GM18907 (cell line): Measurements from ENCODE around the gene MIDN.
A peak's percentile ranks its signal among the peaks of the same experiment; 100 is the strongest.

ENCODE experiments used
- ATAC-seq: cut with Tn5 transposase; IDR thresholded peaks from one replicate; pipeline ENCODE4 v1.9.1; 2021; ENCODE audit warnings: mild to moderate bottlenecking, moderate library complexity; ENCODE audit not compliant: unreplicated experiment

MIDN gene

DNA sequence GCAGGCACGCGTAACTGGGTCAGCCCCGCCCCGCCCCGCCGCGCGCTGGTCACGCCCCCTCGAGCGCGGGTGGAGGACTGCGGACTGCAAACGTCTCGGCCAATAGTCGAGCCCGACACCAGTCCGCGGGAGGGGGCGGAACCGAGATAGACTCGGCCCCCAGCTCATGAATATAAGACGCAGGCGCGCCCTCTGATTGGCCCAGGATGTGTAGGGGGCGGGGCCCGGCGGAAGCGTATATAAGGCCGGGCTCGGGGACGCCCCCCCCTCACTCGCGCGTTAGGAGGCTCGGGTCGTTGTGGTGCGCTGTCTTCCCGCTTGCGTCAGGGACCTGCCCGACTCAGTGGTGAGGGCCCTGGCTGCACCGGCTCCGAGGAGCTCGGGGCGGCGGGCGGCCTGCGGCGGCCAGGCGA lies 20.7 kb downstream of the MIDN start, which contains the start of gene CIRBP:
Gene CIRBP, plus strand, starts transcription at position 268 of the 413 bp plus-strand sequence. CDS start 1,602 bp downstream, outside the sequence.
- peak; percentile 60 for ATAC-seq

DNA sequence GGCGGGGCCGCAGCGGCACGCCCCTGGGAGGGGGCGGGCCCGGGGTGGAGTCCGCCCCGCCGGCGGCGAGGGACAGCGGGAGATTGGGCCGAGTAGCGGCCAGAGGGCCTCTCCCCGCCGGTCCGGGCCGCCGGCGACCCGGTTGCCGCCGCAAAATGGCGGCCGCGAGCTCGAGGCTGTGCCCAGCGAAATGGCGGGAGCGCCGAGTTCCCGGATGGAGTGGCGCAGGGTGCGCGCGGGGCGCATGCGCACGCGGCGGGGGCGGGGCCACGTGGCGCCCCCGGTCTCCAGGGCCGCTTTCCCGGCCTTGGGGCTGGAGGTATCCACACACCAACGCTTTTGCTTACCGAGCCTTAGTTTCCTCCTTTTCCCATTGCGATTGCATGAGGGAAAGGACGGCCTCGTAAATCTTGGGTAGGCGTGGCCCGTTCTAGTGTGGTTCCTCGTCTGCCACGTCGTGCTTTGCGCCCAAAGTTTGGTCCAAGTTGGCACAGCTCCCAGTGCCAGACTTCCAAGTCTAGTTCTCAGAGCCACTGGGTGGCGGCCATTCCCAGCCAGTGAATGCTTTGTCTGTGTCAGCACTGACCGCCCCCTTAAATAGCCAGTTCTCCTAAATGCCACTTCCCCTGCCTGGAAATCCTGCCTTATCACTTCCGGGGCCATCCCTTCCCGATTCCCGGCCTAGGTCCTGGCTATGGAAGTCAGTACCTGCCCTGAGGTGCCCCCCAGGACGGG lies 21.3 kb downstream of the MIDN start:
- ATAC-seq: peak; percentile 26

DNA sequence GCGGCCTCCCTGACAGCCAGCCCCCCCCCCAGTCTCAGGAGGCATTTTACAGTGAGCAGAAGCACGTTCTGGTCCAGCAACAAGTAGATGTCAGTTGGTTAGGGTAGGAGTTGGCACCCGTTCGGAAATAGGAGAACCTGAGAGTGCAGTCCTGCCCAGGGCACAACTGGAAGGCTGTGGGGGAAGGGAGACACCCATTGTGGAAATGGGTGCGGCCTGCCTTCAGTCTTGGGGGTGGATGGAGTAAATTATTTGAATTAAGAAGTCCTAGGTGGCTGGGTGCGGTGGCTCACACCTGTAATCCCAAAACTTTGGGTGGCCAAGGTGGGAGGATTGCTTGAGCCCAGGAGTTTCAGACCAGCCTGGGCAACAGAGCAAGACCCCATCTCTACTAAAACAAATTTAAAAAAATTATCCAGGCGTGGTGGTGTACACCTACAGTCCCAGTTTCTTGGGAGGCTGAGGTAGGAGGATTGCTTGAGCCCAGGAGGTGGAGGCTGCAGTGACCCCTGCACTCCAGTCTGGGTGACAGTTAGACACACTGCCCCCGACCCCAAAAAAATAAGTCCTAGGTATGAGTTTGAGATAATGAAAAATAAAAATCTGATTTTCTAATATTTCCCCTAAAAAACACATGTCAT lies 21.9 kb downstream of the MIDN start:
- no peak for ATAC-seq

DNA sequence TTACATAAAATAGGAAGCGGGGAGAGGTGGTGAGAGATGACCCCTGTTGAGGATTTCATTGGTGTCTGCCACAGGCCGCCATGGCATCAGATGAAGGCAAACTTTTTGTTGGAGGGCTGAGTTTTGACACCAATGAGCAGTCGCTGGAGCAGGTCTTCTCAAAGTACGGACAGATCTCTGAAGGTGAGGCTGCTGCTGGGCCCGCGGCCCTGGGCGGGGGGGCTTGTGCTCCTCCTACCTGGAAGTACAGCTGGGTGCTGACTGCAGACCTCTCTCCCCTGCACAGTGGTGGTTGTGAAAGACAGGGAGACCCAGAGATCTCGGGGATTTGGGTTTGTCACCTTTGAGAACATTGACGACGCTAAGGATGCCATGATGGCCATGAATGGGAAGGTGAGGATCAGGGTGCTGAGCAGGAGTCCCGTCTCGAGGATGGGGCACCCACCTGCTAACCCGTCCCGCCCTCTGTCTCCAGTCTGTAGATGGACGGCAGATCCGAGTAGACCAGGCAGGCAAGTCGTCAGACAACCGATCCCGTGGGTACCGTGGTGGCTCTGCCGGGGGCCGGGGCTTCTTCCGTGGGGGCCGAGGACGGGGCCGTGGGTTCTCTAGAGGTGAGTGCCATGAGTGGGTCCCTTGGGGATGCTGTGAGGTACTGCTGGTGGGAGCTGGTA lies 22.6 kb downstream of the MIDN start:
- ATAC-seq: no peak

DNA sequence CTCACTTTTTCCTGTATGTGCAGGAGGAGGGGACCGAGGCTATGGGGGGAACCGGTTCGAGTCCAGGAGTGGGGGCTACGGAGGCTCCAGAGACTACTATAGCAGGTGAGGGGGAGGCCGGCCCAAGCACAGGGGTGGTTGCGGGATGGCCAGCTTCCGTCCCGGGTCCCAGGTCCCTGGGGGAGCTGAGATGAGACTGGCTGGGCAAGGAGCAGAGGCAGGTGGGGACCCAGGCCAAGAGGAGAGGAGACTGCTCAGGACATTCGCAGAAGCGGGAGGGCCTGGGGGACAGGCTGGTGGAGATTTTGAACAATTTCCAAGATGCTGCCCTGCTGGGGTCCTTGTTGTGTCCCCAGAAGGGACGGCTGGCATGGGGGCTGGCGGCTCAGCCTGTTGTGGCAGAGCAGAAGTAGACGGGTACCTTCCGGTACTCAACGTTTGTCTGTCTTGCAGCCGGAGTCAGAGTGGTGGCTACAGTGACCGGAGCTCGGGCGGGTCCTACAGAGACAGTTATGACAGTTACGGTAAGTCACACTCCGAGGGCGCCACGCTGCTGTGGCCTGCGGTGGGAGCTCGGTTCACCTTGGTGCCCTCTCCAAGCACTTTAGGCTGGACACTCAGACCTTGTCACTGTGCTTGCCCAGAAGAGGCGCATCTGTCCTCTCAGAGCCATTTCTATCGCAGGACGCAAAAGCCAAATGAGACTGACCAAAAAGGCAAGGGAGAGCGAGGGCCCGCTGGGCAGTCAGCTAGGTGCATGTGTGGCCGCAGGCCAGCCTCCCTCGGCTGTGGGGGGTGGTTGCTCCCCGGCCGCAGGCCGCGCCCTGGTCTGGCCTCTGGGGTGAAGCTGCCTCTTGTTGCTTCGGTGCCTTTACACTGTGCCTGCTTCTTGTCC lies 23.4 kb downstream of the MIDN start:
- ATAC-seq: no peak

DNA sequence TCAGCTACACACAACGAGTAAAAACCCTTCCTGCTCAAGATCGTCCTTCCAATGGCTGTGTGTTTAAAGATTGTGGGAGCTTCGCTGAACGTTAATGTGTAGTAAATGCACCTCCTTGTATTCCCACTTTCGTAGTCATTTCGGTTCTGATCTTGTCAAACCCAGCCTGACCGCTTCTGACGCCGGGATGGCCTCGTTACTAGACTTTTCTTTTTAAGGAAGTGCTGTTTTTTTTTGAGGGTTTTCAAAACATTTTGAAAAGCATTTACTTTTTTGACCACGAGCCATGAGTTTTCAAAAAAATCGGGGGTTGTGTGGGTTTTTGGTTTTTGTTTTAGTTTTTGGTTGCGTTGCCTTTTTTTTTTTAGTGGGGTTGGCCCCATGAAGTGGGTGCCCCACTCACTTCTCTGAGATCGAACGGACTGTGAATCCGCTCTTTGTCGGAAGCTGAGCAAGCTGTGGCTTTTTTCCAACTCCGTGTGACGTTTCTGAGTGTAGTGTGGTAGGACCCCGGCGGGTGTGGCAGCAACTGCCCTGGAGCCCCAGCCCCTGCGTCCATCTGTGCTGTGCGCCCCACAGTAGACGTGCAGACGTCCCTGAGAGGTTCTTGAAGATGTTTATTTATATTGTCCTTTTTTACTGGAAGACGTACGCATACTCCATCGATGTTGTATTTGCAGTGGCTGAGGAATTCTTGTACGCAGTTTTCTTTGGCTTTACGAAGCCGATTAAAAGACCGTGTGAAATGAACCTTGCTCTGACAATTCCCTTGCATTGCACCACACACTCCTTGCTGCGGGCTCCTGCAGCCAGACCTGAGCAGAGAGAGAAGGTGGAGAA lies 24.3 kb downstream of the MIDN start:
- ATAC-seq: no peak

DNA sequence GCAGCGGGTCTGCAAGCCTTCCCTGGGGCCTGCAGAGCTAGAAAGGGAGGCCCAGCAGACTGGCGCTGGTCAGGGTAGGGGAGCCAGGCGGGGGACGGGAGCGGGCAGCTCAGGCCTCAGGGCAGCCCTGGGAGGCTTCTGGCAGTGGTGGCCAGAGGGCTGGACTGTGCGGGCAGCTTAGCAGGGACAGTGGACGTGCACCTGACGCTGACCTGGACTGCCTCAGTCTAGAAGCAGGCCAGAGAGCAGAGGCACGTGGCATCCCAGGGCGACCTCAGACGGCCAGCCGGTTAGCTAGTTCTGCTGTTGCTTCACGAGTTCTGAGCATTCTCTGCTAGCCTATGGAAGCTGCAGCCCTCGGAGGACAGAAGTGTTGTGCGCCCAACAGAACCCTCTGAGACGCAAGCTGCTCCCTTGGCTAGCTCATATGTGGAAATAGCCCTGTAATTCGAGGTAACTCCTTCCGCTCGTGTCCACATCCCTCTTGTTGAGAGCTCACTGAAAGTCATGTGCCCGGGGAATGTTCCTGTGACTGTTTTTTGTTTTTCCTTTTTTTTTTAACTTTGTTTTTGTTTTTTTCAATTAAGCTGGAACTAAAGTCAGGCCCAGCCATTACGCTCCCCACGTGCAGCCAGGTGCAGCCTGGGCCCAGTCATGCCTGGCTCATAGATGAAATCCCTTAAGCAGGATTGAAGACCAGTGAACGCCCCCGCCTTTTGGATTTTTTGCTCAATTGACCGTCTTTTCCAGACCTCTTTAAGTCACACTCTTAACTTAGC lies 25.1 kb downstream of the MIDN start:
- ATAC-seq: no peak

DNA sequence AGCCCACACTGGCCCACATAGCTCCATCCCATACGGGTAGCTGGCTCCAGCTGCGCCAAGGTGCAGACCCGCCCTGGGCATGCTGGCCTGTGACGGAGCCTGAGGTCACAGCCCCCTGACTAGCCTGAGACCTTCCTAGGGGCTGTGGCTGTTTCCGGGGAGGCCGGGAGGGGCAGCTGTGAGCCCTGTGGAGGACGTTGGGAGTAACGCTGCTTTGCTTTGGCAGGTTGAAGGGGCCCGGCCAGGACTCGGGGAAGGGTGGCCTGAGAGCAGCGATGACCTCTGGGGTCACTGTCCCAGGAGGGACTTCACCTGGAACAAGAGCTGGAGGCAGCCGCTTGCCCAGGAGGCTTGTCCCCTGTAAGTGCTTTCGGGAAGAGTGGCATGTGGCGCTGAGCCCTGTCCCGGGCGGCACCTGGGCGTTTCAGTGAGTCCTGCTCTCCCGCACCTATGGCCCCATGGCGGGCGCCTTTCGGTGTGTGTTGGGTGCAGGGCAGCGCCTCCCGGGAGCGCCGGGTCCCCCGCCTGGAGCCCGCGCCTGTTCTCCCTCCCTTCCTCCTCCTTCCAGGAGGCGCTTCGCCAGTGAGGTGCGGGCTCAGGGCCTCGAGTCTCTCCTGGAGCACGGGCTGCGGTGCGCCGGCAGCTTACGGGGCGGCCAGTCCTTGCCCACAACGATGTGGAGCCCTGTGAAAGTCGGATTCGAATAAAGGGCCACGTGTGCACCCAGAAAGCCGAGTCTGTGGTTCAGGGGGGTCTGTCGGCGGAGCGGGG lies 25.9 kb downstream of the MIDN start:
- ATAC-seq: no peak

DNA sequence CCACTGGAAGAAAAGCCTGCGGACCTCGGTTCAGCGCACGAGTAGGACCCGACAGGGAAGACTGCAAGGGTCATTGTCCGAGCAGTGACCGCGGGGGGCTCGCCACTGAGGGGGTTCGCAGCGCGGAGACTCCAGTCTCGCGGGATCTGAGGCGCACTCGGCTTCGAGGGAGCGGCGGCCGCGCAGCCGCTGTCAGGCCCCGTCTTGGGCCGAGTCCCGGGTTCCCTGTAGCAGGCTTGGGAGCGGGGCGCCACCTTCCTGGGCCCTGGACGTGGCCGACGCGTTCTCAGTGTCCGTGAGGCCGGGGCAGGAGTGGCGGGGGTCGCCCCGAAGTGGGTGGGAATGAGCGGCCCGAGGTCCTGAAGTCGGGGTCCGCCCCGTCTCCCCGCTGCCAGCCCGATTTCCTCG lies 26.5 kb downstream of the MIDN start:
- no peak for ATAC-seq

DNA sequence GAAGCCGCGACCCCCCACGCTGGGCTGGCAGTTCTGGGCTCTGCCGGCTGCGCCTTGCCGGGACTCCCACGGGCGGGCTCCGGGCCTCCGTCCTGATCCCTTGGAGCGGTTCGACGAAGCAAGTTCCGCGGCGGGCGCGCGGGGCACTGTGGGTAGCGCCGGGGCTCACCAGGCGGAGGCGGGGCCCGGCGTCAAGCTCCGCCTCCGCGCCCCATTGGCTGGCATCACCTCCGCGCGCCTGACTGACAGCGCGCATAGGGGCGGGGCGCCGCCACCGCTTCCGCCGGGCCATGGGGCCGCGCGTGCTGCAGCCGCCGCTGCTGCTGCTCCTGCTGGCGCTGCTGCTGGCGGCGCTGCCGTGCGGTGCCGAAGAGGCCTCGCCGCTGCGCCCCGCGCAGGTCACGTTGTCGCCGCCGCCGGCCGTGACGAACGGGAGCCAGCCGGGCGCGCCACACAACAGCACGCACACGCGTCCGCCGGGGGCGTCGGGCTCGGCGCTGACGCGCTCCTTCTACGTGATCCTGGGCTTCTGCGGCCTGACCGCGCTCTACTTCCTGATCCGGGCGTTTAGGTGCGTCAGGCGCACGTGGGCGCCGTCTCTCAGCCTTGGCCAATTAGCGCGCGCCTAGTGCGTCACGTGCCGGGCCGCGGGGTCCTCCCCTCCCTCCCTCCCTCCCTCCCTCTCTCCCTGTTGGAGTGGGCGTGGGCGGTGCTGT lies 27.0 kb downstream of the MIDN start, which contains the start of gene FAM174C:
Gene FAM174C, plus strand, starts transcription at position 271 of the 716 bp plus-strand sequence. Its CDS starts 20 bp downstream, at position 291.
- ATAC-seq: peak; percentile 71

DNA sequence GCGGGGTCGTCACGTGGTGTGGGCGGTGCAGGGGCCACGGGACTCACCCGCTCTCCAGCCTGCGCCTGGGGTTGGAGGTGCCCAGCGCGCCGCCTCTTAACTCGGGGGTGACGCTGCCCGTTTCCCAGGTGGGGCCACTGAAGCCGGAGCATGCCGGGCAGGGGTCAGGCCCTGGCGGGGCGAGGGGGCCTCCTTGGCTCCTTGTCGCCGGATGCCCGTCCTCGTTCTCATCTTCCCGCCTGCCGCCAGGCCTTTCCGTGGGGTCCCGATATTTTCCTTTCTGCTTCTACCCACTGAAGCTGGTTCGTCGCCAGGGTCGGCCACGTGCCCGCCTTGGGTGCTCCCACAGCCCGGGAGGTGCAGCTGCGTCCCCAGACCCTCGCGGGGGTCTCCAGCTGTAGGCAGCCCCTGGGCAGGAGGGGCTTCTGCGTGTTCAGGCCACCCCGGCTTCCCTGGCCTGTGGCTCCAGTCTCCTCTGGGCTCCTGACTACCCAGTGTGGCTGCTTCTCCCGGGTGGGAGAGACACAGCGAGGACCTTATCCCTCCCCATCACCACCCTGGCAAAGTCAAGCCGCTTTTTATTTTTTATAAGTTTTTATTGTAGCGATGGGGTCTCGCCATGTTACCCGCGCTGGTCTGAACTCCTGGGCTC lies 27.7 kb downstream of the MIDN start:
- no peak for ATAC-seq

DNA sequence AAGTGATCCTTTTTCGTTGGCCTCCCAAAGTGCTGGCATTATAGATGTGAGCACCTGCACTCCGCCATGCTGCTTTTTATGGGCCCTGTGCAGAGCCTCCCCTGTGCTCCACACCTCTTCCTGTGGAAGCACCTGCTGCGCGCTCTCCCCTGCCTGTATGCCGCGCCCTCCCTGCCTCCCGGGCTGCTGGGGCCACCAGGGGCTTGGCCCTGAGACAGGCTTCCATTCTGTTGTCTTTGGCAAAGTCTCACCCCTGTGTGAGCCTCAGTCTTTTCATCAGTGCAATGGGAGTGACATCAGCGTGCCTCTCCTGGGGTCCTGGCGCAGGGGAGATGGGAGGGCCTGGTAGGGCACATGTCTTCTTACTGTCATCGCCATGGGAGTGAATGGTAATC lies 28.2 kb downstream of the MIDN start:
- no peak for ATAC-seq

DNA sequence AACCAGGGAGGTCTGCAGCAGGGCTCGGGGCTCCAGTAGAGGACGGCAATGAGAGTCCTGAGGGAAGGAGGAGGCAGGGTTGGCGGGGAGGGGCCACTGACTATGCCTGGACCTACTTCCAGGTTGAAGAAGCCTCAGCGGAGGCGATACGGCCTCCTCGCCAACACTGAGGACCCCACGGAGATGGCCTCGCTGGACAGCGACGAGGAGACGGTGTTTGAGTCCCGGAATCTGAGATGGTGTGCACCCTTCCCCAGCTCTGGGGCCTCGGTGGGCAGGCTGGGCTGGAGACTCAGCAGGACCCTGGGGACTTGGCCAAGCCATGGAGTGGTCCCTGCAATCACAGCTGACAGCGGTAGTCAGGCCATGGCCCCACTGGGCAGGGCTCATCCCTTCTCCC lies 28.7 kb downstream of the MIDN start:
- ATAC-seq: no peak

DNA sequence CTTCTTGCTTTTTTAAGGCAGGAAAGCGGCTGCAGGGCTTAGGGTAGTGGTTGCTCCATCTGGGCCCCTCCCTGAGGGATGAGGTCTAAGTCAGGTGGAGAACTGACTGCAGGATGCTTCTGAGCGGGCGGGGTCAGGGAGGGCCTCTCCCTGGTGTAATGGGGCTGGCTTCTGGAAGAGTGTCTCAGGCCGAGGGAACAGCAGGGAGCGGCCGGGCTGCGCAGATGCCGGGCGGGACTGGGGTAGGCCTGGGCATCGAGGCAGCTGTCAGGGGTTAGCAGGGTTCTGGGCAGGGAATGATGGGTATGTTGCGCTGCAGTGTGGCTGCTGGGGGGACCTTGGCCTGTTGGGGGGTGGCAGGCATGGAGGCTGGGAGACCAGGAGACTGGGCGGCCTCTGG lies 29.7 kb downstream of the MIDN start:
- no peak for ATAC-seq

DNA sequence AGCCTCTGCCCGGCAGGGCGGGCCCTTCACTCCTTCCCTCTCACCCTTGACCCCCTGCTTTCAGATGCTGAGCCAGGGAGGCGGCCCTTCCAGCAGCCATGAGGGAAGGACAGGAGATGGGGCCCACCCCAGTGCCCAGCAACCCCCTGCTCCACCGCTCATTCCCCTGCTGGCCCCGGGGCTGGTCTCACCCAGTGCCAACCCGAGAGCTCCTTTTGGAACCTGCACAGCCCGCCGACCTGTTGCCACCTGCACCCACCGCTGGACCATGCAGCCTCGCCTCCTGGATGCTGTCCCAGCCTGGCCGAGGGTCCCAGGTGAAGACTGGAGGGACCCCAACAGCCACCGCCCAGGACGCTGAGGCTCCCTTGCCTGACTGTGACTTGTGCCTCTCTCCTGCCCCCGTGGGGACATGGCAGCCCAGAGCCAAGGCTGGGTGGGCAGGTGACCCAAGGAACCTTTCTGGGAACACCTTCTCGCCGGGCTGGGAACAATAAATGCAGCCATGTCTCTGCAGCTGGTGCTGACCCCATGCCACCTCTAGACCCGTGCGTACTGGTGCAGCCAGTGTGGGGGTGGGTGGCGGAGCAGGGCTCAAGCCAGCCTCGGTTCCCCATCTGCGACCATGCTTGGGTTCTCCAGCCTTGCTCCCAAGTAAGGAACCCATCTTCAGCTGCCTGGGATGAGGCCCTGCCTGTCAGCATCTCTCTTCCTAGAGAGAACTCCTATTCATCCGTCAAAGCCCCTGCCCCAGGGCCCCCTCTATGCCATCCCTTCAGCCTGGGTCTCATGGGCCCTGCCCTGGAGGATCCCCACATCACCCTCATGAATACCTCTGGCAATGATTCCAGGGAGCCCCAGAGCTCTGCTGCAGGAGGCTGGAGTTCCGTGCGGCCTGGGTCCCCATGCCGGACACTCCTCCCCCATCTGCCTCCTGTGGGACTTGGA lies 30.6 kb downstream of the MIDN start:
- ATAC-seq: no peak

DNA sequence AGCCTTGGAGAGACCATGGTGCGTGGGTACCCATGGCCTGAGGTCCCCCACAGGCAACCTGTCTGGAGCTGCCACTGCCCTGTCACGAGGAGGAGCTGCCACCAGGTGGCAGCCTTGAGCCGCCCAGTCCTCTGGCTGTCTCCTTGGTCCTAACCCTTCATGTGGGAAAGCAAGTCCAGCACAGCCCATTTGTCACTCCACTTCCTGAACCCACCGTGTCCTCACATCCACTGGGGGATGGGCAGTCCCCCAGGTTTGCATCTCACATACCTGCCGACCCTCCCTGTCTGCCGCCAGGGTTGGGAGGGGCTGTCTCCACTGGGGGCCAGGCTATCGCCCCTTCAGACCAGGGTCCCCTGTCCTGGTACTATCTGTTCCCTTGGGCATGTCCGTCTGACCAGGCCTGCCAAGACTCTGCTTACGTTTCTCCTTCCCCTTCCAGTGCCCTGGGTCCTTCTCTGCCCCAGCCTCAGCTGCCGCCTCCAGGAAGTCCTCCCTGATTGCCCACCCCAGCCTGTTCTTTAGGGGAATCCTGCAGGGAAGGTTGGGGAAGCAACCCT lies 31.5 kb downstream of the MIDN start:
- no peak for ATAC-seq
